ENCODE results near the gene TBX2. TPM values are rescaled to one million over a fixed set of nuclear protein-coding genes. Genes with fewer than 3 reads are reported as not detected.

Gene TBX2
- total RNA-seq, 4 donors from 2014 or later: 2.2 to 3.1 (median 2.8) TPM

DNA sequence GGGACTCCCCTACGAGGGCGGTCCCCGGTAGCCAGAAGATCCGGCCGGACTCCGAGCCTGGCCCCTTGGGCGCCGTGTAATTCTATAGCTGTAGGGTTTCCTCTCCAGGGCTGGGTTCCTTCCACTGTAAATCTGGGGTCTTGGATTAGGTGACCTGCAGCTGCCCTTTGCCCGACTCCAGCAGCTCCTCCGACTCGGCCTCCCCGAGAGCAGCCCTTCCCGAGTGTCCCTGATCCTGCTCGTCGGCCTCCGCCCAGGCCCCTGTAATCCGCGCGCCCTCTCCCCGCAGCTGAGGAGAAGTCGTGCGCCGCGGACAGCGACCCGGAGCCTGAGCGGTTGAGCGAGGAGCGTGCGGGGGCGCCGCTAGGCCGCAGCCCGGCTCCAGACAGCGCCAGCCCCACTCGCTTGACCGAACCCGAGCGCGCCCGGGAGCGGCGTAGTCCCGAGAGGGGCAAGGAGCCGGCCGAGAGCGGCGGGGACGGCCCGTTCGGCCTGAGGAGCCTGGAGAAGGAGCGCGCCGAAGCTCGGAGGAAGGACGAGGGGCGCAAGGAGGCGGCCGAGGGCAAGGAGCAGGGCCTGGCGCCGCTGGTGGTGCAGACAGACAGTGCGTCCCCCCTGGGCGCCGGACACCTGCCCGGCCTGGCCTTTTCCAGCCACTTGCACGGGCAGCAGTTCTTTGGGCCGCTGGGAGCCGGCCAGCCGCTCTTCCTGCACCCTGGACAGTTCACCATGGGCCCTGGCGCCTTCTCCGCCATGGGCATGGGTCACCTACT, 5.5 kb downstream of the TBX2 start:
- Histone ChIP-seq H3K4me1 (peaks cover 53% of the 10 kb centered on the region), H3K9me3 (no peaks in the 10 kb centered on the region), H3K27me3 (peaks cover 90% of the 10 kb centered on the region), H3K36me3 (no peaks in the 10 kb centered on the region), H3K27ac (no peak overlapping the region), H3K4me3 (peak overlapping the region; percentile 21)
- DNase-seq (ENCODE audit: low spot score in 2 of 2): peak in 1 of 2 donors; percentile 53
- 68% methylated on average over 48 of the region's 71 CpGs for WGBS
- TF ChIP-seq POLR2A (IDR thresholded peaks at IDR 0.05): no peak

GRCh38 chr17:61405686-61406536, 6.3 kb downstream of the TBX2 start:
- H3K27me3 ChIP-seq: peaks cover 92% of the 10 kb centered on the region
- no peak for TF ChIP-seq EP300 (IDR thresholded peaks at IDR 0.05)
- TF ChIP-seq POLR2AphosphoS5 (IDR thresholded peaks at IDR 0.05): no peak
- DNase-seq (ENCODE audit: low spot score in 2 of 2): peak in 1 of 2 donors; percentile 58
- no peak overlapping the region for H3K27ac ChIP-seq
- H3K4me1 ChIP-seq: peaks cover 54% of the 10 kb centered on the region
- H3K36me3 ChIP-seq: no peaks in the 10 kb centered on the region
- 70% methylated on average over 11 of the region's 37 CpGs for WGBS
- H3K9me3 ChIP-seq: no peaks in the 10 kb centered on the region
- peak overlapping the region; percentile 21 for H3K4me3 ChIP-seq

- Histone ChIP-seq H3K4me1 (peaks cover 58% of the 10 kb centered on the region), H3K4me3 (no peak overlapping the region), H3K27ac (no peak overlapping the region), H3K9me3 (no peaks in the 10 kb centered on the region), H3K36me3 (no peaks in the 10 kb centered on the region), H3K27me3 (peaks cover 92% of the 10 kb centered on the region)
- no peak for TF ChIP-seq POLR2A (IDR thresholded peaks at IDR 0.05)
- 50% methylated on average over 1 of the region's 1 CpG for WGBS
- DNase-seq (ENCODE audit: low spot score in 2 of 2): no peak
Measured at GRCh38 chr17:61406537-61406845, 6.8 kb downstream of the TBX2 start.

DNA sequence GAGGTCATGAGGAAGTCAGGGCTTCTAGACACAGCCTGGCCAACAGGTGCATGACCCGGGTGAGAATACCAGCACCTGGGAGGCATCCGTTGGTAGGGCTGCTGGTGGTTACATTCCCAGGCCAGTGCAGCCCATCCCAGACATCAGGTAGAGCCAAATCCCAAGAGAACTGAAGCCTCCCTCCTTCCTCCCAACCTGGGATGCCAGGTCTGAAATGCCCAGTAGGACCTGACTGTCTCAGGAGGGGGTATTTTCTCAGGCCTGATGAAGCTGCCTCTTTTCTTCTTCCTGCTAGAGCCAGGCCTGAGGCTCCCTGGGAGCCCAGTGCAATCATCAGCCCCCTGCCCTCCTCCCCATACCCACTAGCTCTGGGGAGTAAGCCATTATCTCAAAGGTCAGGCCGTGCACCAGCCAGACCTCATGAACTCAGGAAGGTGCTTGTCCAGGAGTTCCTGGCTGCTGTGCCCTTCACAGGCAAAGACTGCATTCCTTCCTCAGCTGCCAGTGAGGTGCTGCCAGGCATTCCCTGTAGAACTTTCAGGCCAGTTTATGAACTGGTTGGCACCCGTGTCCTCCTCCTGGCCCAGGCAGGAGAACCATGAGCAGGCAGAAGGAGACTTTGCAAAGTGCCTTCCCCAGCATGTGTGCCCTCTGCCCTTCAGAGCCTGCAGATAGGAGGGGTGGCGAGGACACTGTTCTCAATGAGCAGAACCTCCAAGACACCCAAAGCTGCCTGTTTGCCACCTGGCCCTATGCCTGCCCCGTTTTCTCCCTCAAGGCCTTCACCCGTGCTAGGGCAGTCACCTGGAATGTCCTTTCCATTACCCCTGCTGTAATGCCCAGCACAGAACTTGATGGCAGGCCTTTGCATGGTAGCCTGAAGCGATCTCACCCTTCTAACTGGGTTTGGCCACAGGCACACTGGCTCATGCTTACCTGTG, 7.6 kb downstream of the TBX2 start:
- WGBS: 62% methylated on average over 5 of the region's 8 CpGs
- Histone ChIP-seq H3K27me3 (peaks cover 87% of the 10 kb centered on the region), H3K9me3 (no peaks in the 10 kb centered on the region), H3K36me3 (no peaks in the 10 kb centered on the region), H3K4me1 (peaks cover 65% of the 10 kb centered on the region), H3K4me3 (no peak overlapping the region), H3K27ac (no peak overlapping the region)
- TF ChIP-seq, protein P1, sequence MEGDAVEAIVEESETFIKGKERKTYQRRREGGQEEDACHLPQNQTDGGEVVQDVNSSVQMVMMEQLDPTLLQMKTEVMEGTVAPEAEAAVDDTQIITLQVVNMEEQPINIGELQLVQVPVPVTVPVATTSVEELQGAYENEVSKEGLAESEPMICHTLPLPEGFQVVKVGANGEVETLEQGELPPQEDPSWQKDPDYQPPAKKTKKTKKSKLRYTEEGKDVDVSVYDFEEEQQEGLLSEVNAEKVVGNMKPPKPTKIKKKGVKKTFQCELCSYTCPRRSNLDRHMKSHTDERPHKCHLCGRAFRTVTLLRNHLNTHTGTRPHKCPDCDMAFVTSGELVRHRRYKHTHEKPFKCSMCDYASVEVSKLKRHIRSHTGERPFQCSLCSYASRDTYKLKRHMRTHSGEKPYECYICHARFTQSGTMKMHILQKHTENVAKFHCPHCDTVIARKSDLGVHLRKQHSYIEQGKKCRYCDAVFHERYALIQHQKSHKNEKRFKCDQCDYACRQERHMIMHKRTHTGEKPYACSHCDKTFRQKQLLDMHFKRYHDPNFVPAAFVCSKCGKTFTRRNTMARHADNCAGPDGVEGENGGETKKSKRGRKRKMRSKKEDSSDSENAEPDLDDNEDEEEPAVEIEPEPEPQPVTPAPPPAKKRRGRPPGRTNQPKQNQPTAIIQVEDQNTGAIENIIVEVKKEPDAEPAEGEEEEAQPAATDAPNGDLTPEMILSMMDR (IDR thresholded peaks at IDR 0.05): no peak
- TF ChIP-seq EP300 (IDR thresholded peaks at IDR 0.05) (no peak), POLR2A (IDR thresholded peaks at IDR 0.05) (no peak), POLR2AphosphoS5 (IDR thresholded peaks at IDR 0.05) (no peak)
- DNase-seq (ENCODE audit: low spot score in 2 of 2): peak in 1 of 2 donors; percentile 64

GRCh38 chr17:61408151-61409041, 8.8 kb downstream of the TBX2 start:
- DNase-seq (ENCODE audit: low spot score in 2 of 2): peak; percentile 63 to 76
- 67% methylated on average over 23 of the region's 41 CpGs for WGBS
- no peak overlapping the region for H3K27ac ChIP-seq
- no peaks in the 10 kb centered on the region for H3K36me3 ChIP-seq
- peaks cover 79% of the 10 kb centered on the region for H3K27me3 ChIP-seq
- H3K4me1 ChIP-seq: peaks cover 64% of the 10 kb centered on the region
- TF ChIP-seq POLR2A (IDR thresholded peaks at IDR 0.05) (no peak), POLR2AphosphoS5 (IDR thresholded peaks at IDR 0.05) (no peak), EP300 (IDR thresholded peaks at IDR 0.05) (no peak)
- TF ChIP-seq, protein P1 (IDR thresholded peaks at IDR 0.05): no peak
- no peaks in the 10 kb centered on the region for H3K9me3 ChIP-seq
- H3K4me3 ChIP-seq: peak overlapping the region; percentile 53

Data from suprapubic skin (tissue), 4 donors.